ENCODE results near the gene SH3BGR. TPM values are rescaled to one million over a fixed set of nuclear protein-coding genes. Genes with fewer than 3 reads are reported as not detected.

SH3BGR gene
- total and polyA plus RNA-seq, 2 of the 8 experiments (the other 6 are each of a cell fraction or from before 2014, with no cell fraction given): 2.1 to 5.9 TPM

DNA sequence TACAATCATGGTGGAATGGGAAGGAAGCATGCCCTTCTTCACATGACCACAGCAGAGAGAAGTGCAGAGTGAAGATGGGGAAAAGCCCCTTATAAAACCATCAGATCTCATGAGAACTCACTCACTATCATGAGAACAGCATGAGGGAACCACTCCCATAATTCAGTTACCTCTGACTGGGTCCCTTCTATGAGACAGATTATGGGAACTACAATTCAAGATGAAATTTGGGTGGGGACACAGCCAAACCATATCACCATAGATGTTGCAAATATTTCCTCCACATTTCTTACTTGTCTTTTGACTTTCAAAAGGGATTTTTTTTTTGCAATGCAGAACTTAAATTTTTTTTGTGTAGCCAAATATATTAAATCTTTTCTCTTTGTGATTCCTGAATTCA lies 14.8 kb downstream of the SH3BGR start:
- H3K4me3 ChIP-seq (ENCODE audit: extremely low read depth in 1 of 4, insufficient read depth in 2 of 4, low read depth in 3 of 4, low read length in 4 of 4): no peak overlapping the region
- H2BK20ac ChIP-seq (ENCODE audit: low read length): no peak overlapping the region
- FAIRE-seq: no peak
- H4K91ac ChIP-seq (replicated peaks; ENCODE audit: insufficient read length, low read length): no peak overlapping the region
- H2AFZ ChIP-seq (ENCODE audit: low read length): no peak overlapping the region
- no peaks in the 10 kb centered on the region for H3K9me3 ChIP-seq (ENCODE audit: insufficient read depth in 2 of 2, low read depth in 1 of 2, low read length in 1 of 2)
- CTCF ChIA-PET (ENCODE audit: partially characterized antibody): no interaction called here
- no peak overlapping the region for H4K5ac ChIP-seq (ENCODE audit: insufficient read length, low read depth, low read length)
- H3K4ac ChIP-seq (replicated peaks; ENCODE audit: insufficient read length, low read depth, low read length): no peak overlapping the region
- H3K27ac ChIP-seq (ENCODE audit: low read depth, low read length): no peak overlapping the region
- no peak overlapping the region for H2AK5ac ChIP-seq (ENCODE audit: low read depth, low read length)
- H3K4me1 ChIP-seq (replicated peaks in 1 of 4; ENCODE audit: control insufficient read depth in 3 of 4, insufficient read depth in 4 of 4, low read length in 3 of 4): no peaks in the 10 kb centered on the region; a peak in 1 of 7 replicates
- no peak overlapping the region for H3K23ac ChIP-seq (ENCODE audit: insufficient read length)
- no peaks in the 10 kb centered on the region for H3K36me3 ChIP-seq (ENCODE audit: control insufficient read depth in 2 of 4, insufficient read depth in 4 of 4, low read length in 3 of 4)
- no peak overlapping the region for H3K56ac ChIP-seq (replicated peaks; ENCODE audit: insufficient read length, low read depth, low read length)
- no peak overlapping the region for H3K4me2 ChIP-seq (ENCODE audit: insufficient read depth in 1 of 2, low read depth in 2 of 2, low read length in 2 of 2)
- DNase-seq (ENCODE audit: low read depth in 1 of 2, low spot score in 2 of 2): no peak
- no peak overlapping the region for H2BK12ac ChIP-seq (ENCODE audit: low read depth, low read length)
- H3K79me1 ChIP-seq (ENCODE audit: low read depth, low read length): no peaks in the 10 kb centered on the region
- POLR2A ChIA-PET (ENCODE audit: partially characterized antibody): no interaction called here
- H2BK15ac ChIP-seq (ENCODE audit: low read length): no peak overlapping the region
- H3K79me2 ChIP-seq (ENCODE audit: control insufficient read depth in 1 of 2, insufficient read depth in 2 of 2, low read length in 2 of 2): no peaks in the 10 kb centered on the region
- no peaks in the 10 kb centered on the region for H3K27me3 ChIP-seq (replicated peaks in 1 of 4; ENCODE audit: control insufficient read depth in 3 of 4, extremely low read depth in 1 of 4, insufficient read depth in 3 of 4, low read length in 3 of 4)
- H3K9ac ChIP-seq (replicated peaks in 1 of 4; ENCODE audit: extremely low read depth in 1 of 4, low read depth in 3 of 4, low read length in 3 of 4): no peak overlapping the region
- no peak overlapping the region for H2BK5ac ChIP-seq (ENCODE audit: low read depth, low read length)
- H3K14ac ChIP-seq (ENCODE audit: insufficient read length): no peak overlapping the region
- H4K20me1 ChIP-seq (replicated peaks in 1 of 2; ENCODE audit: control insufficient read depth in 1 of 2, insufficient read depth in 2 of 2, low read length in 2 of 2): no peaks in the 10 kb centered on the region
- H2BK120ac ChIP-seq (replicated peaks; ENCODE audit: low read depth, low read length): no peak overlapping the region
- no peak overlapping the region for H4K8ac ChIP-seq (ENCODE audit: extremely low read depth, insufficient read depth, low read length)
- H3K18ac ChIP-seq (ENCODE audit: extremely low read depth, low read length): no peak overlapping the region
- no peaks in the 10 kb centered on the region for H3K23me2 ChIP-seq (ENCODE audit: low read depth, low read length)
- TF ChIP-seq POLR2AphosphoS5 (IDR thresholded peaks at IDR 0.05; ENCODE audit: low read depth, low read length) (no peak), KDM1A (IDR thresholded peaks at IDR 0.05; ENCODE audit: borderline replicate concordance, low read length) (no peak), TCF12 (IDR thresholded peaks at IDR 0.05; ENCODE audit: low read depth, low read length) (no peak), SUZ12 (IDR thresholded peaks at IDR 0.05; ENCODE audit: low read length) (no peak), POU5F1 (IDR thresholded peaks at IDR 0.05; ENCODE audit: low read depth, low read length) (no peak), SP1 (IDR thresholded peaks at IDR 0.05; ENCODE audit: low read depth, low read length) (no peak), CTBP2 (IDR thresholded peaks at IDR 0.05; ENCODE audit: borderline replicate concordance, insufficient read depth, insufficient read length, low read length) (no peak), RNF2 (IDR thresholded peaks at IDR 0.05; ENCODE audit: borderline replicate concordance, low read depth, low read length, missing control alignments, poor library complexity, severe bottlenecking) (no peak), RXRA (IDR thresholded peaks at IDR 0.05; ENCODE audit: insufficient read depth, low read depth, low read length) (no peak), KDM5A (IDR thresholded peaks at IDR 0.05; ENCODE audit: low read length) (no peak), JUND (IDR thresholded peaks at IDR 0.05; ENCODE audit: low read length) (no peak), TAF1 (IDR thresholded peaks at IDR 0.05; ENCODE audit: low read depth, low read length) (no peak), SP2 (IDR thresholded peaks at IDR 0.05; ENCODE audit: low read length) (no peak), CREB1 (IDR thresholded peaks at IDR 0.05) (no peak), JUN (IDR thresholded peaks at IDR 0.05; ENCODE audit: low read depth, low read length) (no peak), SAP30 (IDR thresholded peaks at IDR 0.05; ENCODE audit: insufficient read depth, insufficient replicate concordance, low read length) (no peak), POLR2A (IDR thresholded peaks at IDR 0.05; ENCODE audit: control extremely low read depth in 1 of 2, low read depth in 2 of 2, low read length in 2 of 2) (no peak)
